ENCODE measurements around the gene NXPH1. TPM values are rescaled to one million over a fixed set of nuclear protein-coding genes. Genes with fewer than 3 reads are reported as not detected.

Gene NXPH1
- total RNA-seq, 1 experiment from 2014 or later: not detected

DNA sequence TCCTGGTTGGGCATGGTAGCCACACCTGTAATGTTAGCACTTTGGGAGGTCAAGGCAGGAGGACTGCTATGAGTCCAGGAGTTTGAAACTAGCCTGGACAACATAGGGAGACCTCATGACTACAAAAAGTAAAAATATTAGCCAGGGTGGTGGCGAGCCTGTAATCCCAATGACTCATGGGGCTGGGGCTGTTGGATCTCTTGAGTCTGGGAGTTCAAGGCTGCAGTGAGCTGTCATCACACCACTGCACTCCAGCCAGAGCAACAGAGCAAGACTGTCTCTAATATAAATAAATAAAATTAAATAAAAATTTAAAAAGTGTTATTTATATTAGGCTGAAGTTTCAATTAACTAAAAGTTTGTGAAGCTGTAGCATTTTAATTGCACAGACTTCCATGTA, 207.3 kb downstream of the NXPH1 start:
- intact Hi-C loops (cut with micrococcal nuclease; ENCODE audit: unreplicated experiment): no loop called here
- no peaks in the 10 kb centered on the region for H3K36me3 ChIP-seq (ENCODE audit: insufficient read depth, low read length, poor library complexity, severe bottlenecking)
- TF ChIP-seq, protein P1, sequence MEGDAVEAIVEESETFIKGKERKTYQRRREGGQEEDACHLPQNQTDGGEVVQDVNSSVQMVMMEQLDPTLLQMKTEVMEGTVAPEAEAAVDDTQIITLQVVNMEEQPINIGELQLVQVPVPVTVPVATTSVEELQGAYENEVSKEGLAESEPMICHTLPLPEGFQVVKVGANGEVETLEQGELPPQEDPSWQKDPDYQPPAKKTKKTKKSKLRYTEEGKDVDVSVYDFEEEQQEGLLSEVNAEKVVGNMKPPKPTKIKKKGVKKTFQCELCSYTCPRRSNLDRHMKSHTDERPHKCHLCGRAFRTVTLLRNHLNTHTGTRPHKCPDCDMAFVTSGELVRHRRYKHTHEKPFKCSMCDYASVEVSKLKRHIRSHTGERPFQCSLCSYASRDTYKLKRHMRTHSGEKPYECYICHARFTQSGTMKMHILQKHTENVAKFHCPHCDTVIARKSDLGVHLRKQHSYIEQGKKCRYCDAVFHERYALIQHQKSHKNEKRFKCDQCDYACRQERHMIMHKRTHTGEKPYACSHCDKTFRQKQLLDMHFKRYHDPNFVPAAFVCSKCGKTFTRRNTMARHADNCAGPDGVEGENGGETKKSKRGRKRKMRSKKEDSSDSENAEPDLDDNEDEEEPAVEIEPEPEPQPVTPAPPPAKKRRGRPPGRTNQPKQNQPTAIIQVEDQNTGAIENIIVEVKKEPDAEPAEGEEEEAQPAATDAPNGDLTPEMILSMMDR (conservative IDR thresholded peaks at IDR 0.05; ENCODE audit: low read depth, low read length): no peak
- TF ChIP-seq EZH2 (IDR thresholded peaks at IDR 0.05; ENCODE audit: borderline replicate concordance, low read depth, low read length, poor library complexity, severe bottlenecking): no peak
- no peak overlapping the region for H3K4me3 ChIP-seq (ENCODE audit: low read depth, low read length, poor library complexity, severe bottlenecking)
- no TSS peak for BruUV-seq (replicated peaks)
- POLR2A ChIA-PET (ENCODE audit: low non-redundant PET): no interaction called here
- CTCF ChIA-PET: no interaction called here
- H3K9me3 ChIP-seq (ENCODE audit: low read depth, low read length, poor library complexity, severe bottlenecking): no peaks in the 10 kb centered on the region
- H3K27ac ChIP-seq (ENCODE audit: low read depth, low read length, poor library complexity, severe bottlenecking): no peak overlapping the region
- H3K4me1 ChIP-seq (ENCODE audit: insufficient read depth, low read length, poor library complexity, severe bottlenecking): no peaks in the 10 kb centered on the region
- peaks cover 7% of the 10 kb centered on the region for H3K27me3 ChIP-seq (replicated peaks; ENCODE audit: insufficient read depth, low read depth, low read length, poor library complexity)
- DNase-seq (ENCODE audit: low spot score): no peak

DNA sequence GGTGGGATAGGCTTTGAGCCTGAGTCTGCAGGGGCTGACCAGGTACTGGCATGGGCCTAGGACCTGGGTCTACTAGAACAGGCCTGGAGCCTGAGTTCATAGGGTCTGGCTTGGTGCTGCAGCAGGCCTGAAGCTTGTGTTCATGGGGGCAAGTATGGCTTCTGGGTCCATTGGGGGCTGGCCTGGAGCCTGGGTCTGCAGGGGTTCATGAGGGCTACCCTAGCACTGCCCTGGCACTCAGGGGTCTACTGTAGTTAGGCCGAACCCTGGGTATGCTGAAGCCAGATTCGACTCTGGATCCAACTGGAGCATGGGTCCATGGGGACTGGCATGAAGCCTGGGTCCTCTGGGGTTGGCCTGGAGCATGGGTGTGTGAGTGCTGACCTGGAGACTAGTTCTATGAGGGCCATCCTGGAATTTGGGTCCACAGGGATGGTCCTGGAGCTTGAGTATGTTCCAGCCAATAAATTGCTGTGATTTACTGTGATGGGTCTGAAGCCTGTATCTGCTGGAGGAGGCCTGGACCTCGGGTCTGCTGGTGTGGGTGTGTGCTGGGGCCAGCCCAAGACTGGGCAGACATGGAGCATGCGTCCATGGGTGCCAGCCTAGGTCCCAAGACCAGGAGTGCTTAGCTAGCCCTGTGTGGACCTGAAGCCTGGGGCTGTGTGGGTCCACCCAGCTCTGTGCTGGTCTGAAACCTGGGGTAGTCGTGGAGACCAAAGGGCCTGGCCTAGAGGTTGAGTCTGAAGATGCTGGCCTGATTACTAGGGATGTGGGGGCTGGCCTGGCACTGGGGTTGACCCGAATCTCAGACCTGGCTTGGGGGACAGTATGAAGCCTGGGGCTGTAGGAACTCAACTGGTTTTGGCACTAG, 235.5 kb downstream of the NXPH1 start:
- intact Hi-C loops (cut with micrococcal nuclease; ENCODE audit: unreplicated experiment): no loop called here
- no peaks in the 10 kb centered on the region for H3K27me3 ChIP-seq (replicated peaks; ENCODE audit: insufficient read depth, low read depth, low read length, poor library complexity)
- H3K4me1 ChIP-seq (ENCODE audit: insufficient read depth, low read length, poor library complexity, severe bottlenecking): no peaks in the 10 kb centered on the region
- no peak overlapping the region for H3K27ac ChIP-seq (ENCODE audit: low read depth, low read length, poor library complexity, severe bottlenecking)
- no peaks in the 10 kb centered on the region for H3K36me3 ChIP-seq (ENCODE audit: insufficient read depth, low read length, poor library complexity, severe bottlenecking)
- POLR2A ChIA-PET (ENCODE audit: low non-redundant PET): no interaction called here
- CTCF ChIA-PET: no interaction called here
- H3K9me3 ChIP-seq (ENCODE audit: low read depth, low read length, poor library complexity, severe bottlenecking): no peaks in the 10 kb centered on the region
- H3K4me3 ChIP-seq (ENCODE audit: low read depth, low read length, poor library complexity, severe bottlenecking): no peak overlapping the region
- no peak for TF ChIP-seq EZH2 (IDR thresholded peaks at IDR 0.05; ENCODE audit: borderline replicate concordance, low read depth, low read length, poor library complexity, severe bottlenecking)
- TF ChIP-seq, protein P1 (conservative IDR thresholded peaks at IDR 0.05; ENCODE audit: low read depth, low read length): no peak
- no TSS peak for BruUV-seq (replicated peaks)
- DNase-seq (ENCODE audit: low spot score): no peak

DNA sequence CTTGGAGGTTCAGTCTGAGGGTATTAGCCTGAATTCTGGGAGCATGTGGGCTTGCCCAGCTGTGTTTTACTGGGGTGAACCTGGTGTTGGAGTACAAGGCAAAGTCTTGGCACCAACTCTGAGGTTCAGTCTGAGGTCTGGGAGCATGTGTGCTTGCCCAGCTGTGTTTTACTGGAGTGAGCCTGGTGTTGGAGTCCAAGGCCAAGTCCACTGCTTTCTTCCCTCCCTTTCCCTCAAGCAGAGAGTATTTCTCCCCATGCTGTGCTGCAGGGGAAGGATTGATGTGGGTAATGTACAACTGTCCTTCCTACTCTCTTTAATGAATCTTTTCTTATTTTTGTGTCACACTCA, 236.1 kb downstream of the NXPH1 start:
- ChIA-PET CTCF (no interaction called here), POLR2A (ENCODE audit: low non-redundant PET) (no interaction called here)
- no peaks in the 10 kb centered on the region for H3K27me3 ChIP-seq (replicated peaks; ENCODE audit: insufficient read depth, low read depth, low read length, poor library complexity)
- H3K36me3 ChIP-seq (ENCODE audit: insufficient read depth, low read length, poor library complexity, severe bottlenecking): no peaks in the 10 kb centered on the region
- H3K9me3 ChIP-seq (ENCODE audit: low read depth, low read length, poor library complexity, severe bottlenecking): no peaks in the 10 kb centered on the region
- intact Hi-C loops (cut with micrococcal nuclease; ENCODE audit: unreplicated experiment): no loop called here
- H3K4me3 ChIP-seq (ENCODE audit: low read depth, low read length, poor library complexity, severe bottlenecking): no peak overlapping the region
- H3K27ac ChIP-seq (ENCODE audit: low read depth, low read length, poor library complexity, severe bottlenecking): no peak overlapping the region
- H3K4me1 ChIP-seq (ENCODE audit: insufficient read depth, low read length, poor library complexity, severe bottlenecking): no peaks in the 10 kb centered on the region
- DNase-seq (ENCODE audit: low spot score): no peak
- no peak for TF ChIP-seq EZH2 (IDR thresholded peaks at IDR 0.05; ENCODE audit: borderline replicate concordance, low read depth, low read length, poor library complexity, severe bottlenecking)
- BruUV-seq (replicated peaks): no TSS peak

DNA sequence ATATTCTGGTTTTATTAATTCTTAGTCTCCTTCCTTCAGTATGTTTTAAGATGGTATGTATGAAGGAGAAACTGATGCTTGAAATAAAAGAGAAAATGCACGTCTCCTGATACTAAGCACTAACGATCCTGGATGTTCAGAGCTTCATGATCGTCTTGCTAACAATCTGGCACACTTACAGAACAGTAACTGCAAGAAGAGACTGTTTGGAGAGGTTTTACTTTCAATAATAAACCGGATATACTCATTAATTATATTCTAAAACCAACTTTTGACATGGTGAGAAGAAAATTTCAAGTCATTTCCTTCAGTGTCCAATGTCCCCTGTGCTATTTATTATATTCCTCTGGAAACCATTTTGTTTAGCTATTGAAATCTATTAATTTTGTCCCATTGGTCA, 251.0 kb downstream of the NXPH1 start:
- Histone ChIP-seq H3K4me1 (ENCODE audit: insufficient read depth, low read length, poor library complexity, severe bottlenecking) (no peaks in the 10 kb centered on the region), H3K9me3 (ENCODE audit: low read depth, low read length, poor library complexity, severe bottlenecking) (no peaks in the 10 kb centered on the region), H3K27ac (ENCODE audit: low read depth, low read length, poor library complexity, severe bottlenecking) (no peak overlapping the region), H3K36me3 (ENCODE audit: insufficient read depth, low read length, poor library complexity, severe bottlenecking) (no peaks in the 10 kb centered on the region), H3K4me3 (ENCODE audit: low read depth, low read length, poor library complexity, severe bottlenecking) (no peak overlapping the region), H3K27me3 (replicated peaks; ENCODE audit: insufficient read depth, low read depth, low read length, poor library complexity) (no peaks in the 10 kb centered on the region)
- ChIA-PET CTCF (no interaction called here), POLR2A (ENCODE audit: low non-redundant PET) (no interaction called here)
- BruUV-seq (replicated peaks): no TSS peak
- no peak for TF ChIP-seq EZH2 (IDR thresholded peaks at IDR 0.05; ENCODE audit: borderline replicate concordance, low read depth, low read length, poor library complexity, severe bottlenecking)
- TF ChIP-seq, protein P1 (conservative IDR thresholded peaks at IDR 0.05; ENCODE audit: low read depth, low read length): no peak
- intact Hi-C loops (cut with micrococcal nuclease; ENCODE audit: unreplicated experiment): no loop called here
- no peak for DNase-seq (ENCODE audit: low spot score)

All from A673 (cell line).